Keratinocyte (primary cell): ENCODE data around the gene CCDC88A. TPM values are rescaled to one million over a fixed set of nuclear protein-coding genes. Genes with fewer than 3 reads are reported as not detected.
"Not testable (repeated sequence)": the region's sequence is repeated elsewhere in the genome, so short reads cannot be mapped to it uniquely, and the experiment has no call there.

Experiments used
- DNase-seq: peaks from one replicate; pipeline ENCODE4 v3.0.0-alpha.2; 2011; ENCODE audit warnings: low read depth, missing footprints, low spot score
- FAIRE-seq: peaks from 2 replicates; lab custom pipeline; 2011; peaks lifted over from hg19 to GRCh38; lab: Jason Lieb, UNC
- H2AFZ ChIP-seq: 2 replicates; pipeline ENCODE4 v1.6.0; 2012; ENCODE audit warnings: low read length, control low read depth, inconsistent platforms; ENCODE audit not compliant: control insufficient read depth
- H3K27ac ChIP-seq: 2 replicates; pipeline ENCODE4 v1.5.1; 2011; ENCODE audit warnings: low read length; ENCODE audit not compliant: control insufficient read depth, insufficient read depth
- H3K27me3 ChIP-seq: 3 replicates; pipeline ENCODE4 v1.6.0; 2011; ENCODE audit warnings: low read length; ENCODE audit not compliant: control insufficient read depth, insufficient read depth; ENCODE audit errors: extremely low read depth
- H3K36me3 ChIP-seq, 2 experiments: 2 replicates in 1 of 2; 3 replicates in 1 of 2; pipeline ENCODE4 v1.5.1; 2011; ENCODE audit warnings: low read length in 2 of 2, mild to moderate bottlenecking in 1 of 2; ENCODE audit not compliant: control insufficient read depth in 2 of 2, insufficient read depth in 2 of 2; ENCODE audit errors: extremely low read depth in 1 of 2
- H3K4me1 ChIP-seq: 3 replicates; pipeline ENCODE4 v1.5.1; 2011; ENCODE audit warnings: low read length; ENCODE audit not compliant: control insufficient read depth, insufficient read depth; ENCODE audit errors: extremely low read depth
- H3K4me2 ChIP-seq: 3 replicates; pipeline ENCODE4 v1.6.0; 2011; ENCODE audit warnings: low read depth, low read length; ENCODE audit not compliant: control insufficient read depth, insufficient read depth; ENCODE audit errors: extremely low read depth
- H3K4me3 ChIP-seq, 3 experiments: fragments of 200-600 bp in 1 of 3; sonication (generic) in 1 of 3; 2 replicates in 2 of 3; 3 replicates in 1 of 3; pipeline ENCODE4 v1.5.1; 2011 to 2016; ENCODE audit warnings: low read length in 3 of 3, mild to moderate bottlenecking in 3 of 3, control low read depth in 2 of 3, inconsistent platforms in 1 of 3, low read depth in 1 of 3, mixed read lengths in 1 of 3, mixed run types in 1 of 3, moderate library complexity in 1 of 3; ENCODE audit not compliant: control insufficient read depth in 2 of 3, insufficient read depth in 2 of 3; ENCODE audit errors: extremely low read depth in 1 of 3
- H3K79me2 ChIP-seq: 2 replicates; pipeline ENCODE4 v1.6.0; 2012; ENCODE audit warnings: low read length; ENCODE audit not compliant: control insufficient read depth, insufficient read depth
- H3K9ac ChIP-seq: 3 replicates; pipeline ENCODE4 v1.6.0; 2011; ENCODE audit warnings: low read length; ENCODE audit not compliant: control insufficient read depth, insufficient read depth; ENCODE audit errors: extremely low read depth
- H3K9me1 ChIP-seq: 3 replicates; pipeline ENCODE4 v1.6.0; 2011; ENCODE audit warnings: low read length; ENCODE audit not compliant: control insufficient read depth, insufficient read depth; ENCODE audit errors: extremely low read depth
- H3K9me3 ChIP-seq: 2 replicates; pipeline ENCODE4 v1.5.1; 2012; ENCODE audit warnings: low read depth, low read length; ENCODE audit not compliant: control insufficient read depth
- H4K20me1 ChIP-seq: 3 replicates; pipeline ENCODE4 v1.6.0; 2011; ENCODE audit warnings: low read length; ENCODE audit not compliant: control insufficient read depth, insufficient read depth; ENCODE audit errors: extremely low read depth
- EZH2 ChIP-seq: IDR thresholded peaks from one replicate; pipeline ENCODE4 v1.6.1; 2012; ENCODE audit warnings: inconsistent platforms, mild to moderate bottlenecking, low read length, moderate library complexity
- dilution Hi-C: fragments of 300-500 bp; cut with MboI; formaldehyde crosslinking; loops from one replicate; pipeline ENCODE4 v1.7.0; 2020; ENCODE audit warnings: low sequenced_read_pairs; ENCODE audit not compliant: extremely low pct_ligation_motif_present
- polyA plus RNA-seq, 5 experiments: library from polyadenylated mRNA; depleted of rRNA in 3 of 5; stranded (reverse) in 3 of 5; stranded (forward) in 1 of 5; unstranded in 1 of 5; fragments of >200 nt; gene quantifications; 1 replicate in 1 of 5; 2 replicates in 3 of 5; 3 replicates in 1 of 5; pipeline versions ENCODE4 v1.2.1 to v1.2.3, GENCODE V29; 2011 to 2012; ENCODE audit warnings: missing spikeins in 2 of 5, low read depth in 1 of 5, low replicate concordance in 1 of 5
- TF ChIP-seq, protein P1 (sequence below), 3 experiments: IDR thresholded peaks in 1 of 3; conservative IDR thresholded peaks in 1 of 3; optimal IDR thresholded peaks in 1 of 3; 2 replicates in 2 of 3; 3 replicates in 1 of 3; pipeline versions ENCODE3 to v1.5.1; 2011; ENCODE audit warnings: low read length in 3 of 3, mild to moderate bottlenecking in 3 of 3, moderate library complexity in 2 of 3, control low read depth in 1 of 3, inconsistent platforms in 1 of 3; ENCODE audit not compliant: insufficient read depth in 2 of 3; ENCODE audit errors: extremely low read depth in 1 of 3

The CCDC88A gene
- polyA plus RNA-seq, 1 donor (not counting 4 experiments of a cell fraction or from before 2014, with no cell fraction given), result 21.3 TPM

DNA sequence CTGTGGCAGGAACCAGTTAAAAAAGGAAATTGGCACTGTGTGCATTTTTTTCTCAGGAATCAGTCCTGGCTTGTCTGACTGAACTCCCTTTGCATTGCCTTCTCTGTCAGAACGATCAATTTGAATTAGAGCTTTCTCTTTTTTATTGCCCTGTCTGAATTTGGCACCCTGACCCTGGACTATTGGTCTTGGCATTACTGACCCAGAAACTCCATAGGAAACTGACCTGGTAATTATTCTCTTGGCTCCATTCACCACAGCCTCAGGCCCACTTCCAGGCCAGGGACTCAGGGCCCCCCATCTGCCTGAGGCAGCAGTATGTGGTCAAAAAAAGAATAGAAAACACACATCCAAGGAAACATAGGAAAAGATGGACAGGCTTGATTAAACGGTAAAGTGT is 32.0 kb upstream of the CCDC88A start:
- no peaks in the 10 kb centered on the region for H3K79me2 ChIP-seq
- H3K4me1 ChIP-seq, result peaks cover 4% of the 10 kb centered on the region
- no peaks in the 10 kb centered on the region for H3K27me3 ChIP-seq
- no peaks in the 10 kb centered on the region for H3K36me3 ChIP-seq
- peak overlapping the region; percentile 1 for H2AFZ ChIP-seq
- no peak overlapping the region for H3K4me3 ChIP-seq
- H3K9ac ChIP-seq, result no peak overlapping the region
- DNase-seq, result no peak
- TF ChIP-seq, protein P1, sequence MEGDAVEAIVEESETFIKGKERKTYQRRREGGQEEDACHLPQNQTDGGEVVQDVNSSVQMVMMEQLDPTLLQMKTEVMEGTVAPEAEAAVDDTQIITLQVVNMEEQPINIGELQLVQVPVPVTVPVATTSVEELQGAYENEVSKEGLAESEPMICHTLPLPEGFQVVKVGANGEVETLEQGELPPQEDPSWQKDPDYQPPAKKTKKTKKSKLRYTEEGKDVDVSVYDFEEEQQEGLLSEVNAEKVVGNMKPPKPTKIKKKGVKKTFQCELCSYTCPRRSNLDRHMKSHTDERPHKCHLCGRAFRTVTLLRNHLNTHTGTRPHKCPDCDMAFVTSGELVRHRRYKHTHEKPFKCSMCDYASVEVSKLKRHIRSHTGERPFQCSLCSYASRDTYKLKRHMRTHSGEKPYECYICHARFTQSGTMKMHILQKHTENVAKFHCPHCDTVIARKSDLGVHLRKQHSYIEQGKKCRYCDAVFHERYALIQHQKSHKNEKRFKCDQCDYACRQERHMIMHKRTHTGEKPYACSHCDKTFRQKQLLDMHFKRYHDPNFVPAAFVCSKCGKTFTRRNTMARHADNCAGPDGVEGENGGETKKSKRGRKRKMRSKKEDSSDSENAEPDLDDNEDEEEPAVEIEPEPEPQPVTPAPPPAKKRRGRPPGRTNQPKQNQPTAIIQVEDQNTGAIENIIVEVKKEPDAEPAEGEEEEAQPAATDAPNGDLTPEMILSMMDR (optimal IDR thresholded peaks at IDR 0.05 in 1 of 3, IDR thresholded peaks at IDR 0.05 in 1 of 3, conservative IDR thresholded peaks at IDR 0.05 in 1 of 3; ENCODE audit: extremely low read depth in 1 of 3, insufficient read depth in 2 of 3, low read length in 3 of 3), result no peak
- TF ChIP-seq EZH2, result no peak
- H3K27ac ChIP-seq, result no peak overlapping the region
- no peak overlapping the region for H3K4me2 ChIP-seq
- FAIRE-seq, result no peak
- dilution Hi-C loops, result no loop called here
- H3K9me3 ChIP-seq, result no peaks in the 10 kb centered on the region
- H4K20me1 ChIP-seq, result no peaks in the 10 kb centered on the region
- no peaks in the 10 kb centered on the region for H3K9me1 ChIP-seq

DNA sequence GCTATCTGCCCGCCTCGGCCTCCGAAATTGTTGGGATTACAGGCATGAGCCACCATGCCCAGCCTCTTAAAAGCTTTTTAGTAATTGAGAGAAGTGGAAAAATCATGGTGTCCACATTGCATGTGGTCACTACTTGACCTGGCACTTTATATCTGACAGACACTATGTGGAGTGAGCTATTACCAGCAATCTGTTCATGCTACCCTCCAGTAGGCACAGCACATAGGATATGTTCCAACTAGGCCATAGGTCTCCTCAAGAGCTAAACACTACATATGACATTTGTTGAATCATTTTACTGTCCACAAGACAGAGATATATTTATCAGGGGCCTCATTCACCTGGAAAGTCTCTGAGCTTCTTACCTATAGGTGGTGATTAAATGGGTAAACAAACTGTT is 30.4 kb upstream of the CCDC88A start:
- DNase-seq, H3K27ac ChIP-seq, H3K27me3 ChIP-seq, H3K4me1 ChIP-seq, H3K9me1 ChIP-seq, H3K36me3 ChIP-seq, H4K20me1 ChIP-seq, H3K79me2 ChIP-seq, FAIRE-seq, H3K9me3 ChIP-seq, H3K4me3 ChIP-seq, H3K9ac ChIP-seq, H3K4me2 ChIP-seq, dilution Hi-C loops, H2AFZ ChIP-seq: not testable (repeated sequence)

DNA sequence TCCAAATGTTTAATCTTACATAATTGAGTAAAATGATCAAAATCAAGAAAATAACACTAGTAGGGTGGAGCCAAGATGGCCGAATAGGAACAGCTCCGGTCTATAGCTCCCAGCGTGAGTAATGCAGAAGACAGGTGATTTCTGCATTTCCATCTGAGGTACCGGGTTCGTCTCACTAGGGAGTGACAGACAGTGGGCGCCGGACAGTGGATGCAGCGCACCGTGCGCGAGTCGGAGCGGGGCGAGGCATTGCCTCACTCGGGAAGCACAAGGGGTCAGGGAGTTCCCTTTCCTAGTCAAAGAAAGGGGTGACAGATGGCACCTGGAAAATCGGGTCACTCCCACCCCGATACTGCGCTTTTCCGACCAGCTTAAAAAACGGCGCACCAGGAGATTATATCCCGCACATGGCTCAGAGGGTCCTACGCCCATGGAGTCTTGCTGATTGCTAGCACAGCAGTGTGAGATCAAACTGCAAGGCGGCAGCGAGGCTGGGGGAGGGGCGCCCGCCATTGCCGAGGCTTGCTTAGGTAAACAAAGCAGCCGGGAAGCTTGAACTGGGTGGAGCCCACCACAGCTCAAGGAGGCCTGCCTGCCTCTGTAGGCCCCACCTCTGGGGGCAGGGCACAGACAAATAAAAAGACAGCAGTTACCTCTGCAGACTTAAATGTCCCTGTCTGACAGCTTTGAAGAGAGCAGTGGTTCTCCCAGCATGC is 22.5 kb upstream of the CCDC88A start:
- H3K36me3 ChIP-seq, H2AFZ ChIP-seq, DNase-seq, H3K4me2 ChIP-seq, H3K9ac ChIP-seq, H3K27ac ChIP-seq, H3K9me3 ChIP-seq, H3K4me1 ChIP-seq, dilution Hi-C loops, H3K4me3 ChIP-seq, FAIRE-seq, H3K79me2 ChIP-seq, H3K9me1 ChIP-seq, H4K20me1 ChIP-seq, H3K27me3 ChIP-seq: not testable (repeated sequence)
